ENCODE results near the gene CAPZA2. TPM values are rescaled to one million over a fixed set of nuclear protein-coding genes. Genes with fewer than 3 reads are reported as not detected.

The CAPZA2 gene
- total RNA-seq, 1 donor from 2014 or later, result 210 TPM

DNA sequence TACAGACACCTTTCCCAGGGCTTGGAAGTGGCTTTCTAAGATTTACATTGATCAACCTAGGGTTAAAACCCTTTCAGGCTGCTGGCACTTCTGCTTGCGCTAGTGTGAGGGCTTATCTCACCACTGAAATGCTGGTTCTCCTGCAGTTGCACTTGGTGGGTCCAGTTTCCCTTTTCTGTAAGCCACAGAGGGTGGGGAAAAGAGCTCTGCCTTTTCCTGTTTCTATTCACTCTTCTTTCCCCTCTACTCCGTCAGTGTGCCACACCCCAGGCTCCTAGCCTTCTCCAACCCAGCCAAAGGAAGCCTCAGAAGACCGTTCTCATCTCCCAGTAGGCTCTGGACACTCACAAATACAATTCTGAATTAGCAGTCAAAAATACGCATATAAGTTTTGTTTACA is 19.0 kb upstream of the CAPZA2 start:
- H3K27me3 ChIP-seq, result no peaks in the 10 kb centered on the region
- no peaks in the 10 kb centered on the region for H3K9me3 Mint-ChIP-seq
- H3K79me2 ChIP-seq (ENCODE audit: low read depth), result no peaks in the 10 kb centered on the region
- no peak for DNase-seq (ENCODE audit: low spot score)
- H3K36me3 ChIP-seq, result no peaks in the 10 kb centered on the region
- no peak overlapping the region for H3K9ac ChIP-seq
- TF ChIP-seq EZH2 (IDR thresholded peaks at IDR 0.05), result no peak
- no peak for TF ChIP-seq EZH2phosphoT487 (IDR thresholded peaks at IDR 0.05)
- TF ChIP-seq, protein P1, sequence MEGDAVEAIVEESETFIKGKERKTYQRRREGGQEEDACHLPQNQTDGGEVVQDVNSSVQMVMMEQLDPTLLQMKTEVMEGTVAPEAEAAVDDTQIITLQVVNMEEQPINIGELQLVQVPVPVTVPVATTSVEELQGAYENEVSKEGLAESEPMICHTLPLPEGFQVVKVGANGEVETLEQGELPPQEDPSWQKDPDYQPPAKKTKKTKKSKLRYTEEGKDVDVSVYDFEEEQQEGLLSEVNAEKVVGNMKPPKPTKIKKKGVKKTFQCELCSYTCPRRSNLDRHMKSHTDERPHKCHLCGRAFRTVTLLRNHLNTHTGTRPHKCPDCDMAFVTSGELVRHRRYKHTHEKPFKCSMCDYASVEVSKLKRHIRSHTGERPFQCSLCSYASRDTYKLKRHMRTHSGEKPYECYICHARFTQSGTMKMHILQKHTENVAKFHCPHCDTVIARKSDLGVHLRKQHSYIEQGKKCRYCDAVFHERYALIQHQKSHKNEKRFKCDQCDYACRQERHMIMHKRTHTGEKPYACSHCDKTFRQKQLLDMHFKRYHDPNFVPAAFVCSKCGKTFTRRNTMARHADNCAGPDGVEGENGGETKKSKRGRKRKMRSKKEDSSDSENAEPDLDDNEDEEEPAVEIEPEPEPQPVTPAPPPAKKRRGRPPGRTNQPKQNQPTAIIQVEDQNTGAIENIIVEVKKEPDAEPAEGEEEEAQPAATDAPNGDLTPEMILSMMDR (IDR thresholded peaks at IDR 0.05), result no peak
- no peak overlapping the region for H3K27ac Mint-ChIP-seq
- H3K36me3 Mint-ChIP-seq, result no peaks in the 10 kb centered on the region
- no peaks in the 10 kb centered on the region for H3K27me3 Mint-ChIP-seq (ENCODE audit: insufficient read depth, low read depth)
- no peak overlapping the region for H3K4me3 ChIP-seq
- H3K4me1 Mint-ChIP-seq, result no peaks in the 10 kb centered on the region
- no peak overlapping the region for H3K27ac ChIP-seq
- H4K20me1 ChIP-seq (ENCODE audit: low read depth), result no peaks in the 10 kb centered on the region
- no peaks in the 10 kb centered on the region for H3F3A ChIP-seq (ENCODE audit: low read depth)
- no peaks in the 10 kb centered on the region for H3K9me3 ChIP-seq (ENCODE audit: low read depth)
- H3K4me3 Mint-ChIP-seq, result no peak overlapping the region
- H3K4me2 ChIP-seq, result no peak overlapping the region
- H3K4me1 ChIP-seq, result no peaks in the 10 kb centered on the region
- H2AFZ ChIP-seq (replicated peaks), result no peak overlapping the region

DNA sequence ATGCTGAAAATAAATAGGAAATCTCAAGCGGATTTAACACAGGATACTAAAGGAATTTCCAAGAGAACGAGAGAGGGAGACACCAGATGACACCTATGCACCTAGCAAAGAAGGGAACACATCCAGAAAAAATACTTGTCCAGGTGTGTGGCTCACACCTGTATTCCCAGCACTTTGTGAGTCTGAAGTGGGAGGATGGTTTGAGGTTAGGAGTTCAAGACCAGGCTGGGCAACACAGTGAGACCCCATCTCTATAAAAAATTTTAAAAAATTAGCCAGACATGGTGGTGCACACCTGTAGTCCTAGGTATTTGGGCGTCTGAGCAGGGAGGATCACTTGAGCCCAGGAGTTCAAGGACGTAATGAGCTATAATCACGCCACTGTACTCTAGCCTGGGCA is 11.2 kb upstream of the CAPZA2 start:
- Mint-ChIP-seq H3K4me1 (peaks cover 3% of the 10 kb centered on the region), H3K4me3 (no peak overlapping the region), H3K27me3 (ENCODE audit: insufficient read depth, low read depth) (no peaks in the 10 kb centered on the region), H3K36me3 (no peaks in the 10 kb centered on the region), H3K27ac (no peak overlapping the region), H3K9me3 (no peaks in the 10 kb centered on the region)
- Histone ChIP-seq H3K4me1 (no peaks in the 10 kb centered on the region), H3K27ac (no peak overlapping the region), H3K9ac (no peak overlapping the region), H3K4me2 (no peak overlapping the region), H2AFZ (replicated peaks) (no peak overlapping the region), H4K20me1 (ENCODE audit: low read depth) (no peaks in the 10 kb centered on the region), H3K27me3 (no peaks in the 10 kb centered on the region), H3K36me3 (no peaks in the 10 kb centered on the region), H3K9me3 (ENCODE audit: low read depth) (no peaks in the 10 kb centered on the region), H3K4me3 (no peak overlapping the region), H3F3A (ENCODE audit: low read depth) (no peaks in the 10 kb centered on the region), H3K79me2 (ENCODE audit: low read depth) (no peaks in the 10 kb centered on the region)
- DNase-seq (ENCODE audit: low spot score), result no peak
- TF ChIP-seq, protein P1 (IDR thresholded peaks at IDR 0.05), result no peak
- TF ChIP-seq EZH2 (IDR thresholded peaks at IDR 0.05) (no peak), EZH2phosphoT487 (IDR thresholded peaks at IDR 0.05) (no peak)

DNA sequence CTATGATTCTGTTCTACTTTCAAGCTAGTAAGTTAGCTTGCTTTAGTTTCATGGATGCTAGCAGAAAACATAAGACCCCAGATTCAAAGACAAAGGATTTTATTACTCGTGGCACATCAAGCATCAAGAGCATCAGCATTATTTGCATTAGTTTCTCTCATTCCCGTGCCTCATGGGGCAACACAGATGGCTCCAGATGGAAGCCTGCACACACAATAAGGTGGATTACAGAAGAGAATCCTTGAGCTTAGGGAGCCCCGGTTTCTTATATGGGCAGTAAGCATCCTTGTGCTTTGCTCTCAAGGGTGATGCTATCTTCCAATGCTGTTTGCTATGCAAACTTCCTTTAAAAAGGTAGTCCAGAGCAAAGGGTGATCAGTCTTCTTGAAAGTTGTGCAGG is 10.7 kb upstream of the CAPZA2 start:
- no peaks in the 10 kb centered on the region for H3K27me3 Mint-ChIP-seq (ENCODE audit: insufficient read depth, low read depth)
- H3K4me3 Mint-ChIP-seq, result no peak overlapping the region
- Histone ChIP-seq H3K4me2 (no peak overlapping the region), H3F3A (ENCODE audit: low read depth) (no peaks in the 10 kb centered on the region), H3K79me2 (ENCODE audit: low read depth) (no peaks in the 10 kb centered on the region), H3K9me3 (ENCODE audit: low read depth) (no peaks in the 10 kb centered on the region), H3K4me3 (no peak overlapping the region), H4K20me1 (ENCODE audit: low read depth) (no peaks in the 10 kb centered on the region), H3K27ac (no peak overlapping the region), H3K27me3 (no peaks in the 10 kb centered on the region), H2AFZ (replicated peaks) (no peak overlapping the region), H3K9ac (no peak overlapping the region), H3K4me1 (no peaks in the 10 kb centered on the region), H3K36me3 (no peaks in the 10 kb centered on the region)
- H3K9me3 Mint-ChIP-seq, result no peaks in the 10 kb centered on the region
- DNase-seq (ENCODE audit: low spot score), result no peak
- H3K4me1 Mint-ChIP-seq, result peaks cover 3% of the 10 kb centered on the region
- TF ChIP-seq, protein P1 (IDR thresholded peaks at IDR 0.05), result no peak
- no peak overlapping the region for H3K27ac Mint-ChIP-seq
- H3K36me3 Mint-ChIP-seq, result no peaks in the 10 kb centered on the region

DNA sequence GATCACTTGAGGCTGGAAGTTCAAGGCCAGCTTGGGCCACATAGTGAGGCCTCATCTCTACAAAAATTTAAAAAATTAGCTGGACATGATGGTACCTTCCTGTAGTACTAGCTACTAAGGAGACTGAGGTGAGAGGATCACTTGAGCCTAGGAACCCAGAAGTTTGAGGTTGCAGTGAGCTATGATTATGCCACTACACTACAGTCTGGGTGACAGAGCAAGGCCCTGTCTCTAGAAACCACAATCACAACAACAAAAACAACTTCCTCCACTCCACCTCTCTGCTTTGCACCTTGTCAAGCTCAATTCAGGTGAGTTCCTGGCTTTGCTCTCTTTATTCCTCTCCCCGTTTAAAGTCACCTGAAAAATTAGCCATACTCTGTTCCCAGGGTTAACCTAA is 8.3 kb upstream of the CAPZA2 start:
- H3K79me2 ChIP-seq (ENCODE audit: low read depth), result no peaks in the 10 kb centered on the region
- H3F3A ChIP-seq (ENCODE audit: low read depth), result no peaks in the 10 kb centered on the region
- H3K27me3 ChIP-seq, result no peaks in the 10 kb centered on the region
- H3K9ac ChIP-seq, result no peak overlapping the region
- no peak overlapping the region for H3K4me2 ChIP-seq
- no peaks in the 10 kb centered on the region for H3K9me3 ChIP-seq (ENCODE audit: low read depth)
- no peaks in the 10 kb centered on the region for H3K4me1 ChIP-seq
- H3K4me3 ChIP-seq, result no peak overlapping the region
- Mint-ChIP-seq H3K4me3 (no peak overlapping the region), H3K9me3 (no peaks in the 10 kb centered on the region), H3K4me1 (peaks cover 3% of the 10 kb centered on the region), H3K27ac (no peak overlapping the region), H3K27me3 (ENCODE audit: insufficient read depth, low read depth) (no peaks in the 10 kb centered on the region), H3K36me3 (no peaks in the 10 kb centered on the region)
- H2AFZ ChIP-seq (replicated peaks), result no peak overlapping the region
- H3K36me3 ChIP-seq, result no peaks in the 10 kb centered on the region
- no peaks in the 10 kb centered on the region for H4K20me1 ChIP-seq (ENCODE audit: low read depth)
- no peak for DNase-seq (ENCODE audit: low spot score)
- no peak overlapping the region for H3K27ac ChIP-seq
- TF ChIP-seq EZH2phosphoT487 (IDR thresholded peaks at IDR 0.05), result no peak
- TF ChIP-seq, protein P1 (IDR thresholded peaks at IDR 0.05), result no peak
- no peak for TF ChIP-seq EZH2 (IDR thresholded peaks at IDR 0.05)
